ENCODE data around the gene FEM1B. TPM values are rescaled to one million over a fixed set of nuclear protein-coding genes. Genes with fewer than 3 reads are reported as not detected.
A peak's percentile ranks its signal among the peaks of the same experiment; 100 is the strongest.

Gene FEM1B
- total RNA-seq, 1 donor from 2014 or later: 73.8 TPM

DNA sequence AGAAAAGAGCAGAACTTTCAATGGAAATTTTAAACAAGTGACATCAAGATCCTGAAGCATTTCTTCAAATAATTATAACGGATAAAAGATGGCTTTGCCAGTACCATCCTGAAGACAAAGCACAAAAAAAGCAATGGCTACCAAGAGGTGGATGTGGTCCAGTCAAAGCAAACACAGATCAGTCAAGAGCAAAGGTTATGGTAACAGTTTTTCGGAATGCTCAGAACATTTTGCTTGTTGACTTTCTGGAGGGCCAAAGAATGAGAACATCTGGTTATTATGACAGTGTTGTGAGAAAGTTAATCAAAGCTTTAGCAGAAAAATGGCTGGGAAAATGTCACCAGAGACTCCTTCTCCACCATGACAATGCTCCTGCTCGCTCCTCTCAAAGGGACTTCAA, 31.5 kb downstream of the FEM1B start:
- DNase-seq: no peak

DNA sequence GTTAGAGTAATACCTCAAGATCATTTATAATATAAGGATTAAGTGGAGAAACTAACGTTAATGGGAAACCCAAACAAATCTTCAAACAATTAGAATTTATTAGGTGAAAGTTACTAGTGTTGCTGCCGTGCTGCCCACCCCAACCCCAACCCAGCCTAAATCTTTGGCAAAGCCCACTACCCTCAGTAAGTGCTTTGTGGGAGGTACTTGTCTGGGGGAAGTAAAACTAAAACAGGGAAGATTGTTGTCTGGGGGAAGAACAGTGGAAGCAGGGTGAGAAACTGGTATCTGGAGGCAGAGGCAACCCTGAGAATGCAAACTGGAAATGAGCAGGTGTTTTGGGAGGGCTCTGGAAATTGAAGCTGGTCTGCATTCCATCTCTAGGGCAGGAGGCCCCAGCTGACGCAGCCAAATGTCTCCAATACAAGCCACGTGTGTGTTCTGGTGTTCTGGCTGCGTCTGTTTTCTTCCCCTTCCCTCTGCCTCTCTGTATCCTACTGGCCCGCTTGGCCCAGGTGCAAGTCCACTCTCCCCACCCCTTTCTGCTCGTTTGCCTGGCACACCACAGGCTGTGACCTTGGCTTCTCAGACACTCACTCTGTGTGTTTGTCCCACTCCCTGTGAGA, 32.7 kb downstream of the FEM1B start:
- peak; percentile 86 for DNase-seq

DNA sequence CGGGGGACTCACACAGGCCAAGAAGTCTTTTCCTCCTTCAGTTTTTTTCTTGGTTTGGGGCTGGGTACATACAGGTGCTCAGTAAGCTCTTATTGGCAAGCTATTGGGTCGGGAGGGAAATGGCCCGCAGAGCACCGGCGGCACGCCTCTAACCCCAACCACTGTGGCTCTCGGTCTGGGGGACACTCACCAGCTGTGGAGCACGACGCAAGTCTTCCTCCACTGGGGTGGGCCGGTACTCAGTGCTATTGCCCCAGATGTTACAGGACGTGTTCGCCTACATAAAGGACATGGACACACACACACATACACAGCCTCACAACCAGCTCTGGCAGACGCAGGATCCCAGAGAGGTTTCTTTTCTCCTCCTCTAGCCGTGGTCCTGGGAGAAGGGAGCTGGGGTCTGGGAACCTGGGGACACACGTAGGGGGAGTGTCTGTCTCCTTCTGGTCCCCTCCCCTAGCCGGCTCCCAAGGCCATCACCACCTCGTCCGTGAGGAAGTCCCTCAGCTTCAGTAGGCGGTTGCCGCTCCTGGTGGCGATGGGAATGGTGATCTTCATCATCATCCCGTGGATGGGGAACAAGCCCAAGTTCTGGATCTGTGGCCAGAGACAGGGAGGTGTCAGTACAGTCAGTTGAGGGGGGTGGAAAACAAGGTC, 33.4 kb downstream of the FEM1B start:
- DNase-seq: no peak

DNA sequence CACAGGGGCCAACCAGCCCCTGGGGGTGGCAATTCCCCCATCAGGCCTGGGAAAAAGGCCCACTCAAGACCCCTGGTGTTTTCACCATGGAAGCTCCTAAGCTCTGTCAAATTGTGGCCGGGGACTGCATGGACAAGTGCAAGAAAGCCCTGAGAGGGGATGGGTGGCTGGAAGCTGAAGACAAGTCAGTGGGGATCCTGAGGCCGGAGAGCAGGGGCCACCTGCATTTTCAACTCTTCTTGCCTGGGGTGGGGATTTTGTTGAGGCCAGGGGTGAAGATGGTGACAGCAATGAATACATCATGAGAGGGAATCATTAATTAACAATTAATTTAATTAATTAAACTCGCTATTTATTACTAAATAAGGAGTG, 33.9 kb downstream of the FEM1B start:
- no peak for DNase-seq

DNA sequence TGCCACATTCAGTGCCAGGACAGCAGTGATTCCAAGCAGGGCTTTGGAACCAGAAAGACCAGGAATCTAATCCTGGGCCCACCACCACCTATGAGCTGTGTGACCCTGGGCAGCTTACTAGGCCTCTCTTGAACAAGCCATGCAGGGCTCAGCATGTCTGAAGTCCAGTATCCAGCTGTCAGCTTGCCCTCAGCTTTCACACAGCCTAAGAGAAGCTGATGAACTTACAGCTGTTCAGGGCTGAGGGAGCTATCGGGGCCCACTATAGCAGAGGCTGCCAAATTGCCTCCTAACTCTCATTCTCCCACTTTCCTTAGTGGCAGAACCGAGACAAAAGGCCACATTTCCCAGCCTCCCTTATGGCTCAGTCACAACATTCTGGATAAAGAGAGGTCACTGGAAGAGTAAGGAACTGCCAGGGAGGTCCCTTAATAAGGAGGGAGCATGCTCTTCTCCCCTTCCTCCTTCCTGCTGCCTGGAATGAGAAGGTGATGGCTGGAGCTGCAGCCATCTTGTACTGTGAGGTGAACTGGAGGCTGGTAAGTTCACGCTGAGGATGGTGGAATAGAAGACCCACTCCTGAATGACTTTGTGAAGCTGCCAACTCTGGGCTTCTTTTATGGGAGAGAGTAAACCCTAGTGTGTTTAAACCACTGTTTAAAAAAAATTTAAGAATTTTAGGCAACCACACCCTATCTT, 34.5 kb downstream of the FEM1B start:
- peak; percentile 18 for DNase-seq

DNA sequence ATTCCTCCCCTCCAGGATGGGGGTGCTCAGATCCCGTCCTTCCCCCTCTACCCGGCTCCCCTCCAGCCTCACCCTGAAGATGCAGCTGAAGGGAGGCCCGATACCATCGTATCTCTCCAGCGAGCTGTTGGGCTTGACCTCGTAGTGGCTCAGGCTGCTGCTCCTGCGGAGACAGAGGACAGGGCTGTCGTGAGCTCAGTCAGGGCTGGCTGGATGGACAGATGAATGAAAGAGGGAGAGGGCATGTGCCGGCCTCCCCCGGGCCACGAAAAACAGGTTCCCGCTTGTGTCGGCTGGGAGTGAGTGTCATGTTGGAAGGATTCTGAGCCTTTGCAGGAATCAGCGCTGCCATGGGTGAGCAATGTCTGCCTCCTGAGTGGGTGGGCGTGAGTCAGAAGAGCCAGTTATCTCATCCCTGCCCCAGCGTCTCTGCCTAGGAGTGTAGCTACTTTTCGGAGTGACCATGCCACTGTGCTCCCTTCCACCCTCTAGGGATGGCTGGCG, 35.2 kb downstream of the FEM1B start:
- no peak for DNase-seq

DNA sequence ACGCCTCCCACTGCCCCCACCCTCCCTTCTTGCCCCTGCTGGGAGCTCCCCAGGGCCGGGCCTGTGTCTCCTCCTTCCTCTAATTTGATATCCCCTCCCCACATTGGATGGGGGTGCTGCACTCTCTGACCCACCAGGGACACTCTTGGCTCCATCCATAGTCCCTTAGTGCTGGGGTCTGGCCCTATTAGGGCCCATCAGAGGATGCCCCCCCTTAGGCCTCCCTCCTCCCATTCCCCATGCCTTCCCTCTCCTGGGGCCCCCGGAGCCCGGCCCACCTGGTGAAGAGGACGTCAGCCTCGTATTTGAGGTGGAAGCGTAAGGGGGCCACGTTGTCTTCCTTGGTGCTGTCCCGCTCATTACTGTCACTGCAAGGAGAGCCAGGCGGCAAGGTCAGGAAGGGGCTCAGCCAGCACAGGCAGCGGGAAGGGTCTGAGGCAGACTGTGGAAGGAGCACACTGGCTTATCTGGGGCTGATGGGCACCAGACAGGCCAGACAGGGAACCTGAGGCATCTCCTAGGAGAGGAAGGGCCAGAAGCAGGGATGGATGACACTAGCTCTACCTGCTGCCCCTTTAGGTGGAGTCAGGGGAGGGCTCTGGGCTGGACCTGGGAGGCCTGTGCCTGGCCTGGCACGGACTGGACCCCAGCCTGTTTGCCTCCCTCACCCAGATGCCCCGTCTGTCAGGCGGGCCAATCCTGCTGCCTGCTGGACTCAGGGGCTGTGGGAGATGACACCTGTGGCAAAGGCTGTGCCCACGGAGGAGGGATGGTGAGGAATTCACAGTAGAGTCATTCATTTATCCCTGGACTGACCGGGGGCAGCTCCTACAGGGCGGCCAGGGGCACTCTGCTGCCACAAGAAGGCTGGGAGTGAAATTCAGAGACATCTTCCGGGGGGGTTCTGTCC, 36.2 kb downstream of the FEM1B start:
- no peak for DNase-seq

DNA sequence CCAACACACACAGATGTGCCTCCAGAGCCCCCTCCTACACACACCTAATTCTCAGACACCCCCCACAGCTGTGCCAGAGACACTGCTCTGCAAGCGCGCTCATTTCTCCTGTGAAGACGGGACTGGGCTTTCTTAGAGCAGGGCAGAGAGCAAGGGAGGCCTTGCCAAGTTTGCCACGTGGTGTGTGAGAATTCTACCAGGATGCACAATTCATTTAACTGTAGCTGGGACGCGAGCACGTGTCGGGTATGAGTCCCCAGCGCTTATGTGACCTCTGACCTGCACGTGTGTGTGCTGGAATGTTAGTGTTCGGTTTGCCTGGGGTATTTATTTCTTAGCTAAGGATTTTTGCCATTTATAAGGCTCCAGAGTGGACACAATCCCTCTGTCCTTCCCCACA, 37.0 kb downstream of the FEM1B start:
- DNase-seq: peak; percentile 20

DNA sequence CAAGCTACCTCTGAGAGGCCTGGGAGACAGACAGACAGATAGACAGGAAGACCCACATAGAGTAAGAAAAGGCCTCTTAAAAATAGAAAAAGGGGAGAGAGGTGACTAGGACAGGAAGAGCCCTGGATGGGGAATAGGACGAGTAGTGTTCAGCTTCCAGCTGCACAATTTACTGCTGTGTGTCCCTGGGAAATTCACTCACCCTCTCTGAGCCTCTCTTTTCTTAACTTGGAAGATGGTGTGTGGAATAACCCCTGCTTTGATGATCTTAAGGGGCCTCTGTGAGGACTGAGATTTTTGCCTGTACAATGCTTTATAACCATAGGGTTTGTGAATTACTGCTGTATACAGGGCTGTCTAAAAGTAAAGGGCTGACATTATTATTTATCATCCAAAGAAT, 37.5 kb downstream of the FEM1B start:
- no peak for DNase-seq

DNA sequence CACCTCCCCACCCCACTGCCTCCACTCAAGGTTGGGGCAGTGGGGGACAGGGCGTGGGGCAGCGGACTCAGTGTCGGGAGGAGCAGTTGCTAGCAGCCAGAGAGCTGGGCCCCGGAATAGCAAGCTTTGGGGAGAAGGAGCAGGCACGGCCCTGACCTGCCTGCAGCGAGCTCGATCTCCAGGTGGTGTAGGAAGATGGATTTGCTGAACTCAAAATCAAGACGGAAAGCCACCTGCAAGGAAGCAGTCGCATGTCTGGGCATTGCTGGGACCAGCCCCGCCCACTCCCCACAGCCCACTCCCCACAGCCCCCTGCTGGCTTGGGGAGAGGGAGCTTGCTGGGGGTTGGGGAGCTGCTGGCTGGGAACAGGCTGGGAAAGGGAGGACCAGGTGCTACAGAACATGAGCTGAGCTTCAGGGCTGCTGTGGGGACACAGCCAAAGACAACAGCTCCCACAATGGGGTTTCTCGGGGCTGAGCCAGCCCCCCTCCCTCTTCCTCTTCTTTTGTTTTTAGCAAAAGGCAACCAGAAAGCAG, 38.0 kb downstream of the FEM1B start:
- peak; percentile 49 for DNase-seq

DNA sequence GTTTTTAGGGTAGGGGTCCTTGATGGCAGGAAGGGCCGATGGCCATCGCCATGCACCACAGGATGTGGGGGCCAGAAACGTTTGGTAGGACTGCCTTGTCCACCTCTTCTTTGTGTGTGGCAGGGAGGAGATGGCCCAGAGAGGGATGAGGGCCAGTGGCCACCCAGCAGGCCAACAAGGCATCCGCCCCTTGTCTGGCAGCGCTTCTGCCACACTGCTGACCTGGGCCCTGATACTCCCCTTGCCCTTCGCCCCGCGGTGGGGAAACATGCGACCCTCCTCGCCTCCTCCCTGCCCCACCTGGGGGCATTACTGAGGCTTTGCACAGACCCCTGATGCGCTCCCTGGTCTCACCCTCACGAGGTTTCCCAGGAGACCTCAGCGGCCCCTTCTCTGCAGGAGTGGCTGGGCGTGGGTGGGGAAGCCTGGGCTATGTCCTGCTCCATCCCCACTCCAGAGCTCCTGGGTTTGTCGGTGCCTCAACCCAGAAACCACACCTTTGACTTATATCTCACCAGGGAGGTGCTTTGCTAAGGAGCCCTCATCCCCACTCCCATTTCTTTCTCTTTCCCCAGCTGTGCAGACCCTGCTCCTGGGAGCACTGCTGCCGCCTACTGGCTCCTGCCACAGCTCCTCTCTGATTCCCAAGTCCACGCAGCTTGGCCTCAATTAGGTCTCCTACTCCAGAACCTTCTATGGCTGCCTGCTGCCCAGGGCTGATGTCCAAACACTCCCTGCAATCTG, 38.7 kb downstream of the FEM1B start:
- DNase-seq: peak; percentile 33

DNA sequence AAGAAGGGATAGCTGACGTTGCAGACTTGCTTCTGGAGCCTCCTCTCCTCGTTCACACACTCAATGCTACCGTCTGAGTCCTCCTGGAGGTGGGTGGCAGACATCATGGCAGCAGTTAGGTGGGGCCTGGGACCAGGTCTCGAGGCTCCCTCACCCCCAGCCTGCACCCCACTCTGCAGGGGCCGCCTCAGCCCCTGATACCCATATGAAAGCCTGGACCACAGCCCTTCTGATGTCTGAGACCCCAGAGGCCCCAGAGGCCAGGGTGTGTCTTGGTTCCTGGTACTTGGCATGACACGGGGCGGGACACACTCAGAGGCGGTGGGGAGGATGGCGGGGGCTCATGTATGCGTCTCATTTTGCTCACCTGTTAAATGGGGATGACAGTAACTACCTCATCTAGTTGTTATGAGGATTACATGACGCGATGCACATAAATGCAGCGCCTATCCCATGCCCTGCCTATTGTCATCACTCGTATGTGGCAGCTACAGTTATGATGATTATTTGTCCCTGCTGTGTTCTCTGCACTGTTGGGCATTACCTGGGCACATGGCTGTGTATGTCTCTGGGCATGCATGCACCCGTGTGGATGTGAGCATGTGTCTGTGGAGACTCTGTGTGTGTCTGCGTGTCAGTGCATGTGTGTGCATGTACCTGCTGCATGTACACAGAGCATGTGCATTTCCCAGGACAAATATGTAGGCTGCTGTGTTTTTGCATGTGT, 39.9 kb downstream of the FEM1B start:
- no peak for DNase-seq

DNA sequence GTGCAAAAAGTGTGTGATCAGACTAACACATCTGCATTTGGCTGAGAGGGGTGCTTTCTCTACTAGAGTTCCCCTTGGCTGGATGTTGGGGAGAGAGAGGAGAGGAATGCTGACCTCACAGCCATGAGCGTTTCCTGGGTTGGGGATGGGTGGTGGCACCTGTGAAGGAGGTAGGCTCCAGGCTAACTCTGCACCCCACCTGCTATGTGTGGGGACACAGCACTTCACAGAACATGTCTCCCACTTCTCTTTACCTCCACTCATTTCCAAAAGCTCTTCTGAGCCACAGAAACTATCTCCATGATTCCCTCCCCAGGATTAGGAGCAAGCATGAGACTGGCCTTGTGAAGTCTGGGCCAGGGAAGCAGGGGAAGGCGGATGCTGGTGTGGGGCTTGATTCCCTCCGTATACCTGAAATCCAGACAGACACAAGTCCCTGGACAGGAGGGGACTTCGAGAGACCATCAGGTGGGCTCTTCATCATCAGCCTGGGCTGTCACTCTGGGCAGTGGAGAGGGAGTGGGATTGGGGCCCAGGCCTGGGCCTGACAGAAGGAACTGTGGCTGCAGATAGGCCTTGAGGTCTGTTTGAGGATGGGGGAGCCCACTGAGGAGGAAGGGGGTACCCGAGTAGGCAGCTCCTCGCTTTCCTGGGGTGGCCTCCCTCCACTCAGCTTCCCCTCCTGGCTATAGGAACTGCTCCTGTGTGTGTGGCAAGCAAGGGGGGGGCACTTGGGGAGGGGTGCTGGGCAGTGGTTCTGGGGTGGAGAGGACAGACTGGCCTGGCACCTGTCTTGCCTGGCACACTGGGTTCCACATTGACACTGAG, 40.7 kb downstream of the FEM1B start:
- DNase-seq: no peak

DNA sequence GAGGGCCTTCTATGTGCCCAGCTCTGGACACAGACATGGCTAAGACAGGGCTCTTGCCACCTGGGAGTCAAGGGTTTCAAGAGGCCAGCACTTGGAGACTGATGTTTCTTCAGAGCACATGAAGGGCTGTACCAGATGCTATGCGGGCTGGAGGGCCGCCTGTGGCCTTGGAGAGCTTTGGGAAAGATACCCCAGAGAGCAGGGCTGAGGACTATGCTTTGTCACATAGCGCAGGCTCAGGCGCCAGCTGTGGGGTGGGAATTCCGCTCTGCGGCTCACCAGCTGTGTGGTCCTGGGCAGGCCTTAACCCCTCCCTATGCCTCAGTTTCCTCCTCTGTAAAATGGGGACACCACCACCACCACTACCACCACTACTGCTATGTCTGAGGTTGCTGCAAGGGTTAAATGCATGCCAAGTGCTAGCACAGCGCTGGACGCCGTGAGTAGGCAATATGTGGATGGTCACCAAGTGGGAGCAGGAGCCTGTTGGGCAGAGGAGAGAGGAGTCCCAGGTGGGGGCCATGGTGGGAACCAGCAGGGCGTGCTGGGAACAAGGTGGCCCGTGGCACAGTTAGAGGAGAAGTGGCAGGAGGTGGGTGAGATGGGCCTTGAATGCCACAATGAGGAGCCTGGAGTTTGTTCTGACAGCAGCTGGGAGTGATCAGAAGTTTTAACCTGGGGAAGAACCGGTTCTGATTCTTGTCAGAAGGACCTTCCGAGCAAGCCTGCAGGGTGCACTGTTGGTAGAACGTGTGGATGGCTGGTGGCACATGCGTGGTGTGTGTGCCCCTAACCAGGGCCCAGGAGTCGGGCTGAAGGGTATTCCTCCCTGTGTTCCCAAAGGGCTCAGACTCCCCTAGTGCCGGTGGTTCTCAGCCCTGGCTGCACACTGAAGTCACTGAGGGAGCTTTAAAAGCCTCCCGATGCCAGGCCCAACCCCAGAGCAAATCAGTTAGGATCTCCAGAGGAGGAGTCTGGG, 41.7 kb downstream of the FEM1B start:
- DNase-seq: no peak

DNA sequence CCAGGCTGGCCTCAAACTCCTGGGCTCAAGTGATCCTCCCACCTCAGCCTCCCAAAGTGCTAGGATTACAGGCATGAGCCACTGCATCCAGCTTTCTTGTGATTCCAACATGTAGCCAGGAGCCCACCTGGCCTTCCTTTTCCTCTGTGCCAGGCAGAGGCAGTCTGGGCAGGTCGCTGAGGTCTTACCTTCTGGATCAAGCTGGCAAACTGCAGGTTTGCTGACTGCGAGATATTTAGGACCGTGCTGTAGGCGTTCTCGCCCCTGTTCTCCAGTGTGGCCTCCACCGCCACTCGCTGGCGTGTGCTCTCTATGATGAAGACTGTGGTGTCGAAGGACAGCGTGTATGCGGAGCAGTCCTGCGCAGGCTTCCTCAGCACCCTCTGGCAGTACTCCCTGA, 42.5 kb downstream of the FEM1B start:
- DNase-seq: no peak

DNA sequence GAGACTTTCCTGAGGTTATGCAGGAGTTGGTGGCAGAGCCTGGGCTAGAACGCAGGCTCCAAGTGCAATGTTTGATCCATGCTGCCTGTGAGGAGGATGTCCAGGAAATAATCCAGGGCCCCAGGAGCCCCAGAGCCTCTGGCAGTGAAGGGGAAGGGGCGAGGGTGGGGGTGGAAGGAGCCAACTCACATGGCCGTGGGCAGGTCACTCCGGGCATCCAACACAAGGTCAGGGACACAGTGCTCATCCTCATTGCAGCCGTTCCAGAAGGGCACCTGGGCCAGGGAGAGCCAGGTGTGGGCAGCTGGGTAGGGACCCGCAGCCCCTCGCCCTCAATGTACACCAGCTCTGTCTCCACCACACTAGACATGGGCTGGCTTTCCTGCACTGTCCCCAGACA, 43.7 kb downstream of the FEM1B start:
- no peak for DNase-seq

DNA sequence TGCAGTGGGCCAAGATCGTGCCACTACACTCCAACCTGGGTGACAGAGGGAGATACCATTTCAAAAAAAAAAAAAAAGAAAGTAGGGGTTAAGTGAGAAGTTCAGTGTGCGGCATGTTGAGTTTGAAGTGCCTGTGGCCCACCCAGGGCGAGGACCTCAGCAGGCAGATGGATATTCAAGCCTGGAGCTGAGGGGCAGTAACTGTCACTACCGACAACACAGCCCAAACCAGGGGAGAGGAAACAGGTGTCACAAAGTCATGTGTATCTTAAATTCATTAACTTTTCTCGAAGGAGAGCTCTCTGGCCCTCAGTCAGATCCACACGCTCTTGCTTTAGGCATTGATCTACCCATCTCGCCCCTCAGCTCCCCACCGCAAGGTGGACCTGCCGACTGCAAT, 45.3 kb downstream of the FEM1B start:
- DNase-seq: no peak

DNA sequence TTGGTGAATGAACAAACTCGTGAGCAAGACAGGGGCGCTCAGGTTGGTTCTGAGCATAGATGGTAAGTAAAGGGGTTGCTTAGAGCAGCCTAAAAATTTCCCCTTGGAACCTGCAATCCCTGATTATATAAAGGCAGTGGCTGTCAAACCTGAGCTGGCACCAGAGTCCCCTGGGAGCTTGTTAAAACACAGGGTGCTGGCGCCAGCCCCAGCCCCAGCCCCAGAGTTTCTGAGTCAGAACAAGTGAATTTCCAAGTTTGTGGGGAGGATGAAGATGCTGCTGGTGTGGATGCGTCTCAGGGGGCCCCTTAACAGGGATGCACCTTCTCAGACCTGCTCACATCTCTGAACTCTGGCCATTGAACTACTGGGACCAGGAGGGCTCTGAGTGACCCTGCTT, 48.2 kb downstream of the FEM1B start:
- no peak for DNase-seq

Measured in tongue (tissue), 2 donors.